K562 (cell line): ENCODE measurements around the gene GLRA3. TPM values are rescaled to one million over a fixed set of nuclear protein-coding genes. Genes with fewer than 3 reads are reported as not detected.
A peak's percentile ranks its signal among the peaks of the same experiment; 100 is the strongest.

ENCODE experiments used
- ATAC-seq: fragments of 200-7000 bp; cut with Tn5 transposase; 3 replicates; pipeline ENCODE4 v1.9.1; 2020; ENCODE audit warnings: moderate library complexity
- BruUV-seq: library from RNA; stranded (reverse); fragments of 400-500 nt; replicated peaks from 2 replicates; lab custom pipeline; 2021; lab: Mats Ljungman, UMichigan
- CTCF ChIA-PET: fragments of 300-600 bp; formaldehyde crosslinking; extraction: SDS; loops from one replicate; lab custom pipeline; 2021; ENCODE audit warnings: low intra/inter-chr PET ratio; lab: Yijun Ruan, JAX
- POLR2A ChIA-PET: fragments of 300-600, 350-650 bp; sonication (Branson Sonifier 250); formaldehyde crosslinking; extraction: SDS; loops from one replicate; lab custom pipeline; 2021; ENCODE audit warnings: antibody characterized with exemption, inconsistent platforms; lab: Yijun Ruan, JAX
- DNase-seq, 4 experiments: peaks; one replicate each; pipeline versions ENCODE4 v3.0.0 to v3.0.0-alpha.2; 2011 to 2018; ENCODE audit warnings: low spot score in 3 of 4, mixed read lengths in 3 of 4; ENCODE audit errors: extremely low read depth in 1 of 4
- FAIRE-seq: peaks from 2 replicates; lab custom pipeline; 2011; peaks lifted over from hg19 to GRCh38; lab: Jason Lieb, UNC
- H2AFZ ChIP-seq: 2 replicates; pipeline ENCODE4 v1.6.0; 2011; ENCODE audit warnings: low read depth, low read length, control low read depth, inconsistent platforms
- H3K27ac ChIP-seq: fragments of 200-600 bp; 3 replicates; pipeline ENCODE4 v1.8.0; 2011; ENCODE audit warnings: low read depth, mild to moderate bottlenecking, control low read depth, inconsistent platforms, low read length, moderate library complexity, mixed read lengths; ENCODE audit errors: extremely low read depth
- H3K27me3 ChIP-seq, 2 experiments: fragments of 300-600 bp in 1 of 2; 2 replicates in 1 of 2; 3 replicates in 1 of 2; pipeline versions ENCODE4 v1.6.0 to v1.8.0; 2011; ENCODE audit warnings: inconsistent platforms in 2 of 2, low read length in 2 of 2, mild to moderate bottlenecking in 1 of 2, mixed read lengths in 1 of 2, moderate library complexity in 1 of 2; ENCODE audit not compliant: control insufficient read depth in 2 of 2, insufficient read depth in 2 of 2
- H3K36me3 ChIP-seq: fragments of 300-600 bp; 3 replicates; pipeline ENCODE4 v1.8.0; 2011; ENCODE audit warnings: mild to moderate bottlenecking, low read length, inconsistent platforms; ENCODE audit not compliant: control insufficient read depth, insufficient read depth
- H3K4me1 ChIP-seq, 2 experiments: fragments of 200-600 bp in 1 of 2; replicated peaks in 1 of 2; 2 replicates in 1 of 2; 3 replicates in 1 of 2; pipeline versions ENCODE4 v1.5.1 to v1.8.0; 2011; ENCODE audit warnings: inconsistent platforms in 2 of 2, low read length in 2 of 2, mild to moderate bottlenecking in 1 of 2, mixed read lengths in 1 of 2, moderate library complexity in 1 of 2; ENCODE audit not compliant: control insufficient read depth in 2 of 2, insufficient read depth in 2 of 2
- H3K4me2 ChIP-seq: 2 replicates; pipeline ENCODE4 v1.6.1; 2011; ENCODE audit warnings: low read length, control low read depth, inconsistent platforms, mixed read lengths; ENCODE audit not compliant: insufficient read depth
- H3K4me3 ChIP-seq: fragments of 200-600 bp; sonication (generic), shearing (Covaris generic); 2 replicates; pipeline ENCODE4 v1.5.1; 2016; ENCODE audit warnings: control low read depth, inconsistent platforms
- H3K79me2 ChIP-seq: fragments of 200-600 bp; 3 replicates; pipeline ENCODE4 v1.8.0; 2011; ENCODE audit warnings: low read length, inconsistent platforms; ENCODE audit not compliant: control insufficient read depth, insufficient read depth
- H3K9ac ChIP-seq, 2 experiments: 2 replicates each; pipeline versions ENCODE4 v1.6.0 to v1.6.1; 2011; ENCODE audit warnings: low read depth in 2 of 2, low read length in 2 of 2, control low read depth in 1 of 2, inconsistent platforms in 1 of 2, mild to moderate bottlenecking in 1 of 2, mixed read lengths in 1 of 2; ENCODE audit not compliant: insufficient read depth in 1 of 2
- H3K9me1 ChIP-seq: one replicate; pipeline ENCODE4 v1.6.0; 2011; ENCODE audit warnings: inconsistent platforms, mild to moderate bottlenecking, low read length, moderate library complexity; ENCODE audit not compliant: control insufficient read depth, insufficient read depth
- H3K9me3 ChIP-seq: replicated peaks from 2 replicates; pipeline ENCODE4 v1.5.1; 2011; ENCODE audit warnings: low read depth, low read length, inconsistent platforms; ENCODE audit not compliant: control insufficient read depth, insufficient read depth
- H4K20me1 ChIP-seq: replicated peaks from 2 replicates; pipeline ENCODE4 v1.6.1; 2011; ENCODE audit warnings: low read length, inconsistent platforms, mixed read lengths; ENCODE audit not compliant: control insufficient read depth, insufficient read depth
- ARID1B ChIP-seq: fragments of 450-650 bp; IDR thresholded peaks from 2 replicates; pipeline ENCODE4 v1.6.1; 2016; ENCODE audit warnings: antibody characterized with exemption, mild to moderate bottlenecking, inconsistent platforms
- CBFA2T2 ChIP-seq: fragments of 450-650 bp; conservative IDR thresholded peaks from 2 replicates; pipeline ENCODE4 v1.6.1; 2017; ENCODE audit warnings: mild to moderate bottlenecking
- CCNT2 ChIP-seq: IDR thresholded peaks from 2 replicates; pipeline ENCODE4 v1.6.1; 2011; ENCODE audit warnings: borderline replicate concordance, low read depth, mild to moderate bottlenecking, moderate library complexity, mixed read lengths, low read length; ENCODE audit not compliant: insufficient read length; ENCODE audit errors: extremely low read depth
- CREB1 ChIP-seq, 2 experiments: sonication (generic) in 1 of 2; formaldehyde crosslinking in 1 of 2; IDR thresholded peaks; 2 replicates each; pipeline versions ENCODE4 v1.6.1 to v1.8.0; 2012 to 2022; ENCODE audit warnings: inconsistent platforms in 1 of 2, mild to moderate bottlenecking in 1 of 2, missing genetic modification reagents in 1 of 2, moderate library complexity in 1 of 2
- EHMT2 ChIP-seq: fragments of 450-650 bp; IDR thresholded peaks from 2 replicates; pipeline ENCODE4 v1.6.1; 2018; ENCODE audit warnings: antibody characterized with exemption
- FOSL1 ChIP-seq: fragments of 200-800 bp; sonication (Bioruptor generic); conservative IDR thresholded peaks from 2 replicates; pipeline ENCODE4 v1.6.1; 2016; ENCODE audit warnings: missing genetic modification characterization, missing compliant biosample characterization
- HDAC6 ChIP-seq: IDR thresholded peaks from 2 replicates; pipeline ENCODE4 v1.6.1; 2012; ENCODE audit warnings: low read depth, mild to moderate bottlenecking, control low read depth, inconsistent platforms, low read length, moderate library complexity
- HEY1 ChIP-seq: fragments of 250-450 bp; sonication (Bioruptor Pico); IDR thresholded peaks from 2 replicates; pipeline ENCODE4 v1.5.0; 2020; ENCODE audit warnings: mild to moderate bottlenecking, moderate library complexity, borderline replicate concordance
- KDM1A ChIP-seq, 2 experiments: fragments of 450-650 bp; IDR thresholded peaks; 2 replicates each; pipeline ENCODE4 v1.6.1; 2016; ENCODE audit warnings: mild to moderate bottlenecking in 2 of 2
- MAFF ChIP-seq: IDR thresholded peaks from 2 replicates; pipeline ENCODE4 v1.6.1; 2012; ENCODE audit warnings: low read length, improper control_type of control experiment
- NCOA1 ChIP-seq: fragments of 450-650 bp; IDR thresholded peaks from 2 replicates; pipeline ENCODE4 v1.6.1; 2016; ENCODE audit warnings: low read depth
- NFE2 ChIP-seq: IDR thresholded peaks from 2 replicates; pipeline ENCODE4 v1.6.1; 2014; ENCODE audit warnings: antibody characterized with exemption, low read depth
- ZEB2 ChIP-seq: fragments of 450-650 bp; IDR thresholded peaks from 2 replicates; pipeline ENCODE4 v1.6.1; 2016
- ZNF699 ChIP-seq: fragments of 250-450 bp; sonication (Bioruptor Pico); IDR thresholded peaks from 2 replicates; pipeline ENCODE4 v1.8.0; 2021; ENCODE audit warnings: mild to moderate bottlenecking, moderate library complexity; ENCODE audit not compliant: insufficient replicate concordance
- ZZZ3 ChIP-seq: fragments of 450-650 bp; IDR thresholded peaks from 2 replicates; pipeline ENCODE4 v1.6.1; 2016; ENCODE audit warnings: antibody characterized with exemption, mild to moderate bottlenecking, moderate library complexity
- WGBS: fragments of 100-300 bp; shearing (Covaris generic); methylation state at CpG from one replicate; pipeline ENCODE4 v1.1.6; 2016; ENCODE audit warnings: low coverage, mixed read lengths; ENCODE audit not compliant: insufficient coverage; ENCODE audit errors: missing lambda C conversion rate; 5-methylcytosine and 5-hydroxymethylcytosine counted together
- in situ Hi-C: fragments of 300-500 bp; cut with MboI; formaldehyde crosslinking; loops from 4 replicates; pipeline ENCODE4 v1.15.0; 2018; ENCODE audit warnings: inconsistent platforms, mixed read lengths
- intact Hi-C: fragments of 100-400 bp; cut with micrococcal nuclease; formaldehyde crosslinking; loops from 2 replicates; pipeline ENCODE4 v1.14.2; 2022
- polyA plus RNA-seq, 8 experiments: library from polyadenylated mRNA; depleted of rRNA in 4 of 8; stranded (reverse) in 5 of 8; unstranded in 3 of 8; fragments of >200 nt; fragmentation: Nextera tagmentation in 2 of 8; fragmentation: Illumina TruSeq in 1 of 8; extraction: Ambion mirVana in 2 of 8; extraction: Trizol in 1 of 8; gene quantifications; 2 replicates each; pipeline versions ENCODE4 v1.2.1 to v1.2.3, GENCODE V29; 2011 to 2014; ENCODE audit warnings: inconsistent platforms in 1 of 8, missing spikeins in 1 of 8
- total RNA-seq, 7 experiments: library from RNA; depleted of rRNA in 6 of 7; stranded (reverse); fragments of >200 nt in 6 of 7; fragmentation: Illumina TruSeq in 2 of 7; extraction: Trizol in 2 of 7; gene quantifications; 2 replicates each; pipeline versions ENCODE4 v1.2.1 to v1.2.3, GENCODE V29; 2011 to 2021; ENCODE audit warnings: low replicate concordance in 1 of 7
- TF ChIP-seq, protein P1 (sequence below): fragments of 450-650 bp; IDR thresholded peaks from 2 replicates; pipeline ENCODE4 v1.6.1; 2016
- TF ChIP-seq, protein P2 (sequence below): sonication (generic); IDR thresholded peaks from 2 replicates; pipeline ENCODE4 v1.6.1; 2016
- TF ChIP-seq, protein P3 (sequence below): fragments of 450-650 bp; IDR thresholded peaks from 2 replicates; pipeline ENCODE4 v1.6.1; 2017; ENCODE audit warnings: antibody characterized with exemption, mild to moderate bottlenecking

Gene GLRA3
- total and polyA plus RNA-seq, 9 of the 15 experiments (the other 6 are each of a cell fraction or from before 2014, with no cell fraction given): 0.06 to 0.14 (median 0.08) TPM; not detected in 2

GRCh38 chr4:174657472-174657871, 171.6 kb downstream of the GLRA3 start:
- Histone ChIP-seq H3K79me2 (no peaks in the 10 kb centered on the region), H3K36me3 (no peaks in the 10 kb centered on the region), H3K4me3 (no peak overlapping the region), H3K4me2 (peak overlapping the region; percentile 62), H3K9me1 (no peaks in the 10 kb centered on the region), H4K20me1 (no peaks in the 10 kb centered on the region), H3K27ac (peak overlapping the region; percentile 68), H2AFZ (peak overlapping the region; percentile 74), H3K27me3 (no peaks in the 10 kb centered on the region), H3K9me3 (no peaks in the 10 kb centered on the region), H3K9ac (peak overlapping the region in 1 of 2 experiments; percentile 27; a peak in 2 of 4 replicates), H3K4me1 (peaks cover 0 to 19% of the 10 kb centered on the region in 2 experiments; a peak in 2 of 5 replicates)
- in situ Hi-C loops: no loop called here
- intact Hi-C loops: loop anchor here (10.0 kb wide), 1 partner anchor 1667 kb away; no protein-coding TSS in a partner anchor
- ChIA-PET POLR2A (interaction anchor here (1.2 to 1.5 kb wide), 2 partner anchors 8 to 9 kb away, joined by 4 to 6 read pairs; no protein-coding TSS in a partner anchor), CTCF (no interaction called here)
- BruUV-seq: no TSS peak
- FAIRE-seq (peak; percentile 69), DNase-seq (peak; percentile 15 to 75 (median 16)), ATAC-seq (peak; percentile 71)
- WGBS: 3% methylated on average over 6 of the region's 6 CpGs
- TF ChIP-seq, protein P1, sequence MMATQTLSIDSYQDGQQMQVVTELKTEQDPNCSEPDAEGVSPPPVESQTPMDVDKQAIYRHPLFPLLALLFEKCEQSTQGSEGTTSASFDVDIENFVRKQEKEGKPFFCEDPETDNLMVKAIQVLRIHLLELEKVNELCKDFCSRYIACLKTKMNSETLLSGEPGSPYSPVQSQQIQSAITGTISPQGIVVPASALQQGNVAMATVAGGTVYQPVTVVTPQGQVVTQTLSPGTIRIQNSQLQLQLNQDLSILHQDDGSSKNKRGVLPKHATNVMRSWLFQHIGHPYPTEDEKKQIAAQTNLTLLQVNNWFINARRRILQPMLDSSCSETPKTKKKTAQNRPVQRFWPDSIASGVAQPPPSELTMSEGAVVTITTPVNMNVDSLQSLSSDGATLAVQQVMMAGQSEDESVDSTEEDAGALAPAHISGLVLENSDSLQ: 0 out of 2 replicates have a peak, but pooled peaks have one; percentile 18
- peak; percentile 30 for TF ChIP-seq CCNT2
- no peak for TF ChIP-seq HDAC6
- TF ChIP-seq, protein P2, sequence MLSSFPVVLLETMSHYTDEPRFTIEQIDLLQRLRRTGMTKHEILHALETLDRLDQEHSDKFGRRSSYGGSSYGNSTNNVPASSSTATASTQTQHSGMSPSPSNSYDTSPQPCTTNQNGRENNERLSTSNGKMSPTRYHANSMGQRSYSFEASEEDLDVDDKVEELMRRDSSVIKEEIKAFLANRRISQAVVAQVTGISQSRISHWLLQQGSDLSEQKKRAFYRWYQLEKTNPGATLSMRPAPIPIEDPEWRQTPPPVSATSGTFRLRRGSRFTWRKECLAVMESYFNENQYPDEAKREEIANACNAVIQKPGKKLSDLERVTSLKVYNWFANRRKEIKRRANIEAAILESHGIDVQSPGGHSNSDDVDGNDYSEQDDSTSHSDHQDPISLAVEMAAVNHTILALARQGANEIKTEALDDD: peak; percentile 40; the same call in 1 of the 2 replicates
- TF ChIP-seq MAFF: no peak
- TF ChIP-seq KDM1A (IDR thresholded peaks at IDR 0.05): peak; percentile 59 to 71; a peak in 3 of 4 replicates
- peak; percentile 38; the same call in 1 of the 2 replicates for TF ChIP-seq NCOA1
- TF ChIP-seq NFE2: peak; percentile 52; the same call in 1 of the 2 replicates
- TF ChIP-seq FOSL1 (tag): no peak
- peak; percentile 42; the same call in 1 of the 2 replicates for TF ChIP-seq ZEB2
- TF ChIP-seq, protein P3, sequence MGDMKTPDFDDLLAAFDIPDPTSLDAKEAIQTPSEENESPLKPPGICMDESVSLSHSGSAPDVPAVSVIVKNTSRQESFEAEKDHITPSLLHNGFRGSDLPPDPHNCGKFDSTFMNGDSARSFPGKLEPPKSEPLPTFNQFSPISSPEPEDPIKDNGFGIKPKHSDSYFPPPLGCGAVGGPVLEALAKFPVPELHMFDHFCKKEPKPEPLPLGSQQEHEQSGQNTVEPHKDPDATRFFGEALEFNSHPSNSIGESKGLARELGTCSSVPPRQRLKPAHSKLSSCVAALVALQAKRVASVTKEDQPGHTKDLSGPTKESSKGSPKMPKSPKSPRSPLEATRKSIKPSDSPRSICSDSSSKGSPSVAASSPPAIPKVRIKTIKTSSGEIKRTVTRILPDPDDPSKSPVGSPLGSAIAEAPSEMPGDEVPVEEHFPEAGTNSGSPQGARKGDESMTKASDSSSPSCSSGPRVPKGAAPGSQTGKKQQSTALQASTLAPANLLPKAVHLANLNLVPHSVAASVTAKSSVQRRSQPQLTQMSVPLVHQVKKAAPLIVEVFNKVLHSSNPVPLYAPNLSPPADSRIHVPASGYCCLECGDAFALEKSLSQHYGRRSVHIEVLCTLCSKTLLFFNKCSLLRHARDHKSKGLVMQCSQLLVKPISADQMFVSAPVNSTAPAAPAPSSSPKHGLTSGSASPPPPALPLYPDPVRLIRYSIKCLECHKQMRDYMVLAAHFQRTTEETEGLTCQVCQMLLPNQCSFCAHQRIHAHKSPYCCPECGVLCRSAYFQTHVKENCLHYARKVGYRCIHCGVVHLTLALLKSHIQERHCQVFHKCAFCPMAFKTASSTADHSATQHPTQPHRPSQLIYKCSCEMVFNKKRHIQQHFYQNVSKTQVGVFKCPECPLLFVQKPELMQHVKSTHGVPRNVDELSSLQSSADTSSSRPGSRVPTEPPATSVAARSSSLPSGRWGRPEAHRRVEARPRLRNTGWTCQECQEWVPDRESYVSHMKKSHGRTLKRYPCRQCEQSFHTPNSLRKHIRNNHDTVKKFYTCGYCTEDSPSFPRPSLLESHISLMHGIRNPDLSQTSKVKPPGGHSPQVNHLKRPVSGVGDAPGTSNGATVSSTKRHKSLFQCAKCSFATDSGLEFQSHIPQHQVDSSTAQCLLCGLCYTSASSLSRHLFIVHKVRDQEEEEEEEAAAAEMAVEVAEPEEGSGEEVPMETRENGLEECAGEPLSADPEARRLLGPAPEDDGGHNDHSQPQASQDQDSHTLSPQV: peak; percentile 33
- TF ChIP-seq EHMT2: 0 out of 2 replicates have a peak, but pooled peaks have one; percentile 24
- peak; percentile 32; the same call in 1 of the 2 replicates for TF ChIP-seq CREB1 (IDR thresholded peaks at IDR 0.05)
- no peak for TF ChIP-seq CREB1 (CRISPR knock-in tag; IDR thresholded peaks at IDR 0.05)
- no peak for TF ChIP-seq ZZZ3
- TF ChIP-seq CBFA2T2: peak; percentile 92
- no peak for TF ChIP-seq ZNF699 (CRISPR knock-in tag)
- no peak for TF ChIP-seq HEY1 (CRISPR knock-in tag)
- TF ChIP-seq ARID1B: peak; percentile 91
